ENCODE results near the gene CNDP1.

DNA sequence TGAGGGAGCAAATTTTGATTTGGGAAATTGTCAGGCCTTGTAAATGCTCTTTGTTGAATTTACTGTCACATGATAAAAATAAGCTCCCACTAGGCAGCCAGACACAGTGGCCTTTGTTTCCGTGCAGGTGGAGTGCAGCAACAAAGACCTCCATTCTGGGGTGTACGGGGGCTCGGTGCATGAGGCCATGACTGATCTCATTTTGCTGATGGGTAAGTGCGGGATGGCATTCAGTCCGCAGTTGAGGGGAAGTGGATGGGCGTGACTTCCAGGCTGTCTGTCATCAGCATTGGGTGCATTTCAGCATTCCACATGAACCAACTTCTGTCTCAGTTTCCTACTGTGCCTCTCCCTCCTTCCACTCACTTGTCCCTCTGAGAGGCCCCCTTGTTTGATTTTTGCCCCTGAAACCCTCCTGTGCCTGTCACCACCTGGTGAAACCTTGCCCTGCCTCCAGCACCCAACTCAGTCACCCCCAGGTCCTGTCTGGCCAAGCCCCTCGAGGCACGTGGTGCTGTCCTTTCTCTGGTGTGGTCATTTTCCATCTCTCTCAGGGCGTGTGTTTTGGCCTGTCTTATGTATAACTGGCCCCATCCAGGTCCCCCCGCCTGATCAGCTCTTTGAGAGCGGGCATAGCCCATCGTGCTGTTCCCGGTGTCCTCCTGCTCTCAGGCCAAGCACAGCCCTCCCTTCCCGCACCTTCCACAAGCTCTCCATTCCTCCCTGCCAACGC lies 21.8 kb upstream of the CNDP1 start:
- TF ChIP-seq, protein P1, sequence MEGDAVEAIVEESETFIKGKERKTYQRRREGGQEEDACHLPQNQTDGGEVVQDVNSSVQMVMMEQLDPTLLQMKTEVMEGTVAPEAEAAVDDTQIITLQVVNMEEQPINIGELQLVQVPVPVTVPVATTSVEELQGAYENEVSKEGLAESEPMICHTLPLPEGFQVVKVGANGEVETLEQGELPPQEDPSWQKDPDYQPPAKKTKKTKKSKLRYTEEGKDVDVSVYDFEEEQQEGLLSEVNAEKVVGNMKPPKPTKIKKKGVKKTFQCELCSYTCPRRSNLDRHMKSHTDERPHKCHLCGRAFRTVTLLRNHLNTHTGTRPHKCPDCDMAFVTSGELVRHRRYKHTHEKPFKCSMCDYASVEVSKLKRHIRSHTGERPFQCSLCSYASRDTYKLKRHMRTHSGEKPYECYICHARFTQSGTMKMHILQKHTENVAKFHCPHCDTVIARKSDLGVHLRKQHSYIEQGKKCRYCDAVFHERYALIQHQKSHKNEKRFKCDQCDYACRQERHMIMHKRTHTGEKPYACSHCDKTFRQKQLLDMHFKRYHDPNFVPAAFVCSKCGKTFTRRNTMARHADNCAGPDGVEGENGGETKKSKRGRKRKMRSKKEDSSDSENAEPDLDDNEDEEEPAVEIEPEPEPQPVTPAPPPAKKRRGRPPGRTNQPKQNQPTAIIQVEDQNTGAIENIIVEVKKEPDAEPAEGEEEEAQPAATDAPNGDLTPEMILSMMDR (IDR thresholded peaks at IDR 0.05): no peak
- TF ChIP-seq POLR2A (IDR thresholded peaks at IDR 0.05): no peak

Measured in lower leg skin (tissue), 3 donors.